CD4-positive, alpha-beta memory T cell (primary cell): ENCODE results near the gene NARS2. TPM values are rescaled to one million over a fixed set of nuclear protein-coding genes. Genes with fewer than 3 reads are reported as not detected.
"Not testable (repeated sequence)": the region's sequence is repeated elsewhere in the genome, so short reads cannot be mapped to it uniquely, and the experiment has no call there.

Source experiments
- CTCF ChIA-PET: fragments of 350-600 bp; sonication (Branson Sonifier 250); formaldehyde crosslinking; loops from one replicate; lab custom pipeline; 2021; ENCODE audit warnings: inconsistent platforms; ENCODE audit not compliant: partially characterized antibody; lab: Charles Lee
- POLR2A ChIA-PET: fragments of 350-600 bp; sonication (Branson Sonifier 250); formaldehyde crosslinking; loops from one replicate; lab custom pipeline; 2021; ENCODE audit not compliant: partially characterized antibody; lab: Charles Lee
- DNase-seq, 5 donors: peaks; one replicate each; pipeline versions ENCODE4 v3.0.0 to v3.0.0-alpha.2; 2020 to 2022; ENCODE audit warnings: mixed read lengths in 1 of 5
- H3K27ac ChIP-seq: one replicate; pipeline ENCODE4 v1.7.0; 2013; ENCODE audit warnings: low read depth, low read length
- H3K27me3 ChIP-seq: 2 replicates; pipeline ENCODE4 v1.7.0; 2013; ENCODE audit warnings: mild to moderate bottlenecking, low read length, moderate library complexity; ENCODE audit not compliant: insufficient read depth
- H3K36me3 ChIP-seq: 2 replicates; pipeline ENCODE4 v1.7.0; 2013; ENCODE audit warnings: mild to moderate bottlenecking, low read length, moderate library complexity; ENCODE audit not compliant: insufficient read depth
- H3K4me1 ChIP-seq: 2 replicates; pipeline ENCODE4 v1.7.0; 2013; ENCODE audit warnings: mild to moderate bottlenecking, low read length, moderate library complexity; ENCODE audit not compliant: insufficient read depth
- H3K4me3 ChIP-seq, 2 donors: one replicate each; pipeline ENCODE4 v1.7.0; 2013; ENCODE audit warnings: low read length in 2 of 2, mild to moderate bottlenecking in 1 of 2
- H3K9me3 ChIP-seq, 2 donors: one replicate each; pipeline ENCODE4 v1.7.0; 2013; ENCODE audit warnings: low read length in 2 of 2, control low read depth in 1 of 2; ENCODE audit not compliant: control insufficient read depth in 1 of 2
- H3K27ac Mint-ChIP-seq, 7 donors: one replicate each; pipeline ENCODE4 v1.8.0; 2020 to 2021; ENCODE audit warnings: mixed read lengths in 7 of 7, mild to moderate bottlenecking in 6 of 7, inconsistent platforms in 3 of 7, moderate library complexity in 3 of 7
- H3K27me3 Mint-ChIP-seq, 2 donors: one replicate each; pipeline ENCODE4 v1.8.0; 2020 to 2021; ENCODE audit warnings: mixed read lengths in 2 of 2
- H3K36me3 Mint-ChIP-seq, 2 donors: one replicate each; pipeline ENCODE4 v1.8.0; 2020 to 2021; ENCODE audit warnings: mixed read lengths in 2 of 2, inconsistent platforms in 1 of 2, mild to moderate bottlenecking in 1 of 2
- H3K4me1 Mint-ChIP-seq, 4 donors: one replicate each; pipeline ENCODE4 v1.8.0; 2020 to 2021; ENCODE audit warnings: mixed read lengths in 4 of 4, mild to moderate bottlenecking in 1 of 4
- H3K4me3 Mint-ChIP-seq, 8 donors: one replicate each; pipeline ENCODE4 v1.8.0; 2020 to 2021; ENCODE audit warnings: mixed read lengths in 8 of 8, mild to moderate bottlenecking in 7 of 8, moderate library complexity in 6 of 8, inconsistent platforms in 3 of 8
- H3K9me3 Mint-ChIP-seq, 8 donors: one replicate each; pipeline ENCODE4 v1.8.0; 2020 to 2021; ENCODE audit warnings: mixed read lengths in 8 of 8, mild to moderate bottlenecking in 5 of 8, inconsistent platforms in 3 of 8, moderate library complexity in 1 of 8
- intact Hi-C: fragments of 100-400 bp; cut with micrococcal nuclease; formaldehyde crosslinking; loops from one replicate; pipeline ENCODE4 v1.15.1; 2023
- polyA plus RNA-seq, 2 donors: library from polyadenylated mRNA; unstranded; fragments of 300-500 nt; fragmentation: Illumina TruSeq; gene quantifications; one replicate each; pipeline ENCODE4 v1.2.3, GENCODE V29; 2021
- total RNA-seq, 2 experiments: library from RNA; stranded (reverse); gene quantifications; one replicate each; pipeline ENCODE4 v1.2.3, GENCODE V29; 2021

Gene NARS2
- total and polyA plus RNA-seq, 4 experiments from 2014 or later, result 14.3 to 18.4 (median 16.7) TPM

GRCh38 chr11:78607696-78608095 is 33.0 kb upstream of the NARS2 start:
- Histone ChIP-seq H3K4me1 (no peaks in the 10 kb centered on the region), H3K36me3 (no peaks in the 10 kb centered on the region), H3K27me3 (no peaks in the 10 kb centered on the region), H3K27ac (no peak overlapping the region), H3K4me3 (no peak overlapping the region), H3K9me3 (no peaks in the 10 kb centered on the region)
- intact Hi-C loops, result no loop called here
- Mint-ChIP-seq H3K4me3 (no peak overlapping the region), H3K27ac (no peak overlapping the region), H3K36me3 (no peaks in the 10 kb centered on the region), H3K27me3 (peaks cover 7 to 14% of the 10 kb centered on the region in 2 donors), H3K9me3 (no peaks in the 10 kb centered on the region), H3K4me1 (no peaks in the 10 kb centered on the region)
- ChIA-PET POLR2A (no interaction called here), CTCF (no interaction called here)
- no peak for DNase-seq

GRCh38 chr11:78606667-78607066 is 32.0 kb upstream of the NARS2 start:
- no peaks in the 10 kb centered on the region for H3K4me1 Mint-ChIP-seq
- no peak overlapping the region for H3K4me3 Mint-ChIP-seq
- H3K27me3 Mint-ChIP-seq, result peaks cover 11 to 21% of the 10 kb centered on the region in 2 donors
- no peak for DNase-seq
- H3K27ac Mint-ChIP-seq, result no peak overlapping the region
- intact Hi-C loops, result no loop called here
- CTCF ChIA-PET, result no interaction called here
- Histone ChIP-seq H3K27me3 (no peaks in the 10 kb centered on the region), H3K4me1 (no peaks in the 10 kb centered on the region), H3K27ac (no peak overlapping the region), H3K9me3 (no peaks in the 10 kb centered on the region), H3K4me3 (no peak overlapping the region), H3K36me3 (no peaks in the 10 kb centered on the region)
- no peaks in the 10 kb centered on the region for H3K9me3 Mint-ChIP-seq
- POLR2A ChIA-PET, result no interaction called here
- H3K36me3 Mint-ChIP-seq, result no peaks in the 10 kb centered on the region

- POLR2A ChIA-PET, result no interaction called here
- no peak overlapping the region for H3K4me3 Mint-ChIP-seq
- Histone ChIP-seq H3K4me3 (no peak overlapping the region), H3K27ac (no peak overlapping the region), H3K27me3 (no peaks in the 10 kb centered on the region), H3K36me3 (no peaks in the 10 kb centered on the region), H3K4me1 (no peaks in the 10 kb centered on the region), H3K9me3 (no peaks in the 10 kb centered on the region)
- H3K9me3 Mint-ChIP-seq, result no peaks in the 10 kb centered on the region
- H3K27ac Mint-ChIP-seq, result no peak overlapping the region
- intact Hi-C loops, result no loop called here
- H3K36me3 Mint-ChIP-seq, result no peaks in the 10 kb centered on the region
- DNase-seq, result no peak
- CTCF ChIA-PET, result no interaction called here
- no peaks in the 10 kb centered on the region for H3K4me1 Mint-ChIP-seq
- H3K27me3 Mint-ChIP-seq, result peaks cover 22 to 26% of the 10 kb centered on the region in 2 donors
Measured at GRCh38 chr11:78605296-78605695, 30.6 kb upstream of the NARS2 start.

DNA sequence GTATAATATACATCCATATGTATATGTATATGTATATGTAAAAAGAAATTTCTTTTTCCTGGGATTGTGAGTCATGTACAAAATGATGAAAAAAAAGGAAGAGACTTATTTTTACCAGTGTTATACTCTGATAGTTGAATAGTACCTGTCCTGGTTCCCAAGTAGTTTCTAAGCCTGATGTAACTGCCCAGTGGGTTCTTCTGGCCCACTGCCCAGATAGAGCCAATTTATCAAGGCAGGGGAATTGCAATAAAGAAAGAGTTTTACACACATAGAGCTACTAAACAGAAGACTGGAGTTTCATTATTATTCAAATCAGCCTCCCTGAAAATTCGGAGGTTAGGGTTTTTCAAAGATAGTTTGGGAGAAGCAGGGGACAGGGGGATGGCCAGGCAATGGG is 29.1 kb upstream of the NARS2 start:
- intact Hi-C loops, result no loop called here
- Histone ChIP-seq H3K27me3 (no peaks in the 10 kb centered on the region), H3K4me3 (no peak overlapping the region), H3K9me3 (no peaks in the 10 kb centered on the region), H3K4me1 (no peaks in the 10 kb centered on the region), H3K36me3 (no peaks in the 10 kb centered on the region), H3K27ac (no peak overlapping the region)
- Mint-ChIP-seq H3K4me3 (no peak overlapping the region), H3K36me3 (no peaks in the 10 kb centered on the region), H3K27ac (no peak overlapping the region), H3K27me3 (peaks cover 22 to 32% of the 10 kb centered on the region in 2 donors), H3K4me1 (no peaks in the 10 kb centered on the region), H3K9me3 (peaks cover 0 to 5% (median 0%) of the 10 kb centered on the region in 8 donors)
- CTCF ChIA-PET, result interaction anchor here (1.1 kb wide), 1 partner anchor 41 kb away, joined by 5 read pairs; no protein-coding TSS in a partner anchor
- DNase-seq, result no peak
- POLR2A ChIA-PET, result no interaction called here

DNA sequence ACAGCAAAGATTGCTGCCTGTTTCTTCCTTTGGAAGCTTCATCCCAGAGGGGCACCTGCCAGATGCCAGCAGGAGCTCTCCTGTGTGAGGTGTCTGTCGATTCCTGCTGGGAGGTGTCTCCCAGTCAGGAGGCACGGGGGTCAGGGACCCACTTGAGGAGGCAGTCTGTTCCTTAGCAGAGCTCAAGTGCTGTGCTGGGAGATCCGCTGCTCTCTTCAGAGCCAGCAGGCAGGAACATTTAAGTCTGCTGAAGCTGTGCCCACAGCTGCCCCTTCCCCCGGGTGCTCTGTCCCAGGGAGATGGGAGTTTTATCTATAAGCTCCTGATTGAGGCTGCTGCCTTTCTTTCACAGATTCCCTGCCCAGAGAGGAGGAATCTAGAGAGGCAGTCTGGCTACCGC is 28.1 kb upstream of the NARS2 start:
- POLR2A ChIA-PET, H3K27ac ChIP-seq, H3K4me3 Mint-ChIP-seq, H3K4me3 ChIP-seq, H3K27me3 ChIP-seq, H3K4me1 ChIP-seq, H3K9me3 Mint-ChIP-seq, H3K36me3 ChIP-seq, H3K4me1 Mint-ChIP-seq, CTCF ChIA-PET, H3K9me3 ChIP-seq, DNase-seq, H3K27ac Mint-ChIP-seq, H3K36me3 Mint-ChIP-seq, intact Hi-C loops: not testable (repeated sequence)
- peaks cover 22 to 36% of the 10 kb centered on the region in 2 donors for H3K27me3 Mint-ChIP-seq

DNA sequence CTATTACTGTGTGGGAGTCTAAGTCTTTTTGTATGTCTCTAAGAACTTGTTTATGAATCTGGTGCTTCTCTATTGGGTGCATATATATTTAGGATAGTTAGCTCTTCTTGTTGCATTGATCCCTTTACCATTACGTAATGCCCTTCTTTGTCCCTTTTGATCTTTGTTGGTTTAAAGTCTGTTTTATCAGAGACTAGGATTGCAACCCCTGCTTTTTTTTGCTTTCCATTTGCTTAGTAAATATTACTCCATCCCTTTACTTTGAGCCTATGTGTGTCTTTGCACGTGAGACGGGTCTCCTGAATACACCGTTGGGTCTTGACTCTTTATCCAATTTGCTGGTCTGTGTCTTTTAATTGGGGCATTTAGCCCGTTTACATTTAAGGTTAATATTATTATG is 26.4 kb upstream of the NARS2 start:
- H3K36me3 Mint-ChIP-seq, intact Hi-C loops, DNase-seq, H3K4me3 Mint-ChIP-seq, H3K4me3 ChIP-seq, H3K36me3 ChIP-seq, H3K4me1 Mint-ChIP-seq, POLR2A ChIA-PET, CTCF ChIA-PET, H3K4me1 ChIP-seq, H3K9me3 Mint-ChIP-seq, H3K27me3 ChIP-seq, H3K27ac Mint-ChIP-seq, H3K9me3 ChIP-seq, H3K27ac ChIP-seq: not testable (repeated sequence)
- peaks cover 22 to 39% of the 10 kb centered on the region in 2 donors for H3K27me3 Mint-ChIP-seq

- intact Hi-C loops, CTCF ChIA-PET: not testable (repeated sequence)
- peaks cover 15 to 28% of the 10 kb centered on the region in 2 donors for H3K27me3 Mint-ChIP-seq
Measured at GRCh38 chr11:78597579-78597978, 22.9 kb upstream of the NARS2 start.

More at GRCh38 chr11:78597579-78597978, 22.9 kb upstream of the NARS2 start:
- H3K36me3 ChIP-seq, H3K9me3 ChIP-seq, POLR2A ChIA-PET, H3K36me3 Mint-ChIP-seq, H3K4me1 Mint-ChIP-seq, H3K27ac Mint-ChIP-seq, H3K27me3 ChIP-seq, H3K4me1 ChIP-seq, H3K4me3 Mint-ChIP-seq, H3K9me3 Mint-ChIP-seq, H3K4me3 ChIP-seq, H3K27ac ChIP-seq, DNase-seq: not testable (repeated sequence)
